Urinary bladder (tissue), 4 donors: Measurements from ENCODE around the gene NBPF3. TPM values are rescaled to one million over a fixed set of nuclear protein-coding genes. Genes with fewer than 3 reads are reported as not detected.
A peak's percentile ranks its signal among the peaks of the same experiment; 100 is the strongest.
"Not testable (repeated sequence)": the region's sequence is repeated elsewhere in the genome, so short reads cannot be mapped to it uniquely, and the experiment has no call there.

Experiments used
- DNase-seq: peaks from one replicate; pipeline ENCODE4 v3.0.0-alpha.2; 2015; ENCODE audit errors: extremely low spot score
- H3K27ac ChIP-seq: one replicate; pipeline ENCODE4 v1.5.1; 2013; ENCODE audit warnings: low read depth, mild to moderate bottlenecking, moderate library complexity
- H3K36me3 ChIP-seq: one replicate; pipeline ENCODE4 v1.6.1; 2013; ENCODE audit warnings: mild to moderate bottlenecking, moderate library complexity; ENCODE audit not compliant: insufficient read depth
- H3K4me1 ChIP-seq: one replicate; pipeline ENCODE4 v1.6.1; 2013; ENCODE audit warnings: mild to moderate bottlenecking, moderate library complexity; ENCODE audit not compliant: insufficient read depth
- H3K4me3 ChIP-seq: one replicate; pipeline ENCODE4 v1.5.1; 2013; ENCODE audit warnings: low read depth, low read length
- WGBS: extraction: QIAGEN DNeasy Blood & Tissue Kit; methylation state at CpG from one replicate; pipeline ENCODE4 v1.1.7; 2013; 5-methylcytosine and 5-hydroxymethylcytosine counted together
- polyA plus RNA-seq: library from polyadenylated mRNA; stranded (reverse); fragments of 200-250 nt; gene quantifications from one replicate; pipeline ENCODE4 v1.2.3, GENCODE V29; 2013
- total RNA-seq: library from RNA; depleted of rRNA; stranded (reverse); fragments of >200 nt; gene quantifications from one replicate; pipeline ENCODE4 v1.2.3, GENCODE V29; 2014
- donor health status: healthy with polysubstance abuse.
- donor health status: healthy.

The NBPF3 gene, protein sequence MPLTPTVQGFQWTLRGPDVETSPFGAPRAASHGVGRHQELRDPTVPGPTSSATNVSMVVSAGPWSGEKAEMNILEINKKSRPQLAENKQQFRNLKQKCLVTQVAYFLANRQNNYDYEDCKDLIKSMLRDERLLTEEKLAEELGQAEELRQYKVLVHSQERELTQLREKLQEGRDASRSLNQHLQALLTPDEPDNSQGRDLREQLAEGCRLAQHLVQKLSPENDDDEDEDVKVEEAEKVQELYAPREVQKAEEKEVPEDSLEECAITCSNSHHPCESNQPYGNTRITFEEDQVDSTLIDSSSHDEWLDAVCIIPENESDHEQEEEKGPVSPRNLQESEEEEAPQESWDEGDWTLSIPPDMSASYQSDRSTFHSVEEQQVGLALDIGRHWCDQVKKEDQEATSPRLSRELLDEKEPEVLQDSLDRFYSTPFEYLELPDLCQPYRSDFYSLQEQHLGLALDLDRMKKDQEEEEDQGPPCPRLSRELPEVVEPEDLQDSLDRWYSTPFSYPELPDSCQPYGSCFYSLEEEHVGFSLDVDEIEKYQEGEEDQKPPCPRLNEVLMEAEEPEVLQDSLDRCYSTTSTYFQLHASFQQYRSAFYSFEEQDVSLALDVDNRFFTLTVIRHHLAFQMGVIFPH
- total RNA-seq (25.2 TPM), polyA plus RNA-seq (4.4 TPM)

DNA sequence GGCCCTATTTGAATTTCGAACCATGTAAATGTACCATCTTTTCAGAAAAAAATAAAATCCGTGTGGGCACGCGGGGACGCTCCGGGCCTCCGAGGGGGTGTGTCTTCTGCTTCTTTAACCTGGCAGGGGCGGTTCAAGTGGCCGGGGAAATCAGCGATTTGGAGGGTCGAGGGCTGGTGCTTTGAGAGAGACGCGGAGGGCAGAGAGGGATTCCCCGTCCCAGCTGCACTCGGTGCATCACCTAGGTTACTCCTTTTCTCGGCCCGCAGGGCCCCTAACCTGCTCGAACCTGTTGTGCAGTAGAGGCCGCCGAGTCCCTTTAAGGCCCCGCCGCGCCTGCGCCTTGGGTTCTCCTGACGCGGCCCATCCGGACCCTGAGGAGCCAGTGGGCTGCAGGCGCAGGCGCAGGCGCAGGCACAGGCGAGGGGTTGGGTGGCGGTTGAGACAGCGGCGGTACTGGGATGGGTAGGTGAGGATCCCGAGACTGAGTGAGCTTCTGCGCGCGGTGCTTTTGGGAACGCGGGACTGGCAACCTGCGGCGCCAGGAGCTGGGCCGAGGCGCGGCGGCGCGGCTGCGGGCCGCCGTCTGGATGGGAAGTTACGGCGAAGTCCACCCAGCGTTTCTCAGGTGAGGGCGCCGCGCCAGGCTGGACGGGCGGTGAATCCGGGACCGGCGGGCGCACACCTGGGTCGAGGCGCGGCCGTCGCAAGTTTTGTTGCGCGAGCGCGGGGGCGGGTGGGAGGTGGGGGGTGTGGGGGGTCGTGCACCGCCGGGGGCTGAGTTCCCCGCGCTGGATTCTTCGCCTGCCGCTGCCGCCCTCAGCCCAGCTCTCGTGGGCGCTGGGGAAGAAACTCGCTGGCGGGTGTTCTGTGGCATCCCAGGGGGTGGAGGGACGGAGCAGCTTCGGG, at the start of gene NBPF3:
Gene NBPF3, plus strand, starts transcription at position 417 of the 909 bp plus-strand sequence. CDS start 4,950 bp downstream, outside the sequence.
- H3K36me3 ChIP-seq, result no peaks in the 10 kb centered on the region
- peak; percentile 73 for DNase-seq
- WGBS, result under 1% methylated on average over 87 of the region's 87 CpGs
- peak within 1 kb of the TSS; percentile 56 for H3K27ac ChIP-seq
- H3K4me3 ChIP-seq, result peak within 1 kb of the TSS; percentile 86
- H3K4me1 ChIP-seq, result no peaks in the 10 kb centered on the region

DNA sequence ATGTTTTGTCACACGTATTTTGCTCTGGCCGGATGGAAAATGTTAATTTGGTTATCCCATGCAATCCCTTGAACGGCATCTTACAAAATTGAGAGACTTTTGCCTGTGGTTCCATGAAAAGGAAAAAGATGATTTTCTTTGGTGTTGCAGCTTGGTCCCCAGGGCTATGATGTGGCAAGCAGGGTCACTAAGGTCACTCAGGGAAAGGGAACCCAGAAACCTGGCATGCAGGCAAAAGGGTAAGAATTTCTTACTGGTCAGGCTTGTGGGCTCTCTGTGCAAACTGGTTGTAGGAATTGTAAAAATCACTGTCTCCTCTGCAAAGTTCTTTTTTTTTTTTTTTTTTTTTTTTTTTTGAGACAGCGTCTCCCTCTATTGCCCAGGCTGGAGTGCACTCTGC, 48.4 kb upstream of the NBPF3 start:
- 90% methylated on average over 4 of the region's 4 CpGs for WGBS
- H3K4me1 ChIP-seq, result no peaks in the 10 kb centered on the region

DNA sequence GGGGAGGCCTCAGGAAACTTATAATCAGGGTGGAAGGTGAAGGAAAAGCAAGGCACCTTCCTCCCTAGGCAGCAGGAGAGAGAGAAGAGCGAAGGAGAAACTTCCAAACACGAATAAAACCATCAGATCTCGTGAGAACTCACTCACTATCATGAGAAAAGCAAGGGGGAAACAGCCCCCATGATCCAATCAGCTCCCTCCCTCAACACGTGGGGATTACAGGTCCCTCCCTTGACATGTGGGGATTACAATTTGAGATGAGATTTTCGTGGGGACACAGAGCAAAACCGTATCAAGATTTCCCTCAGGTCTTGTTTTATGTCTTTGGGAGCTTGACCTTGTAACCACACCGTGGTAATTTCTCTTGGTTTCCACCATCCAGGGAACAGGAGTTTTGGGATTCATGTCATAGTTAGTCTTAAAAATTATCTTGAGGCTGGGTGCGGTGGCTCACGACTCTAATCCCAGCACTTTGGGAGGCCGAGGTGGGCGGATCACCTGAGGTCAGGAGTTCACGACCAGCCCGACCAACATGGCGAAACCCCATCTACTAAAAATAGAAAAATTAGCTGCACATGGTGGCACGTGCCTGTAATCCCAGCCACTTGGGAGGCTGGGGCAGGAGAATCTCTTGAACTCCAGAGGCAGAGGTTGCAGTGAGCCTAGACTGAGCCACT, 47.2 kb upstream of the NBPF3 start:
- H3K36me3 ChIP-seq, result no peaks in the 10 kb centered on the region
- no peak for DNase-seq
- WGBS, result 77% methylated on average over 15 of the region's 15 CpGs

More for the DNA sequence above, 48.4 kb upstream of the NBPF3 start:
- H3K4me3 ChIP-seq, result no peak overlapping the region
- H3K36me3 ChIP-seq, result no peaks in the 10 kb centered on the region
- no peak overlapping the region for H3K27ac ChIP-seq
- no peak for DNase-seq

GRCh38 chr1:21396516-21396915, 43.4 kb upstream of the NBPF3 start:
- 56% methylated on average over 4 of the region's 4 CpGs for WGBS
- H3K36me3 ChIP-seq, result no peaks in the 10 kb centered on the region
- H3K4me3 ChIP-seq, result no peak overlapping the region
- H3K4me1 ChIP-seq, result no peaks in the 10 kb centered on the region
- H3K27ac ChIP-seq, result no peak overlapping the region
- no peak for DNase-seq

More for the DNA sequence above, 47.2 kb upstream of the NBPF3 start:
- Histone ChIP-seq H3K4me3 (no peak overlapping the region), H3K4me1 (no peaks in the 10 kb centered on the region), H3K27ac (no peak overlapping the region)

GRCh38 chr1:21397813-21398188, 42.1 kb upstream of the NBPF3 start:
- no peak overlapping the region for H3K4me3 ChIP-seq
- DNase-seq, result no peak
- H3K36me3 ChIP-seq, result no peaks in the 10 kb centered on the region
- H3K4me1 ChIP-seq, result no peaks in the 10 kb centered on the region
- WGBS, result 36% methylated on average over 15 of the region's 15 CpGs
- no peak overlapping the region for H3K27ac ChIP-seq

- 91% methylated on average over 9 of the region's 9 CpGs for WGBS
- H3K4me3 ChIP-seq, H3K4me1 ChIP-seq, DNase-seq, H3K36me3 ChIP-seq, H3K27ac ChIP-seq: not testable (repeated sequence)
These were observed 38.1 kb upstream of the NBPF3 start for GRCh38 chr1:21401726-21402346.

DNA sequence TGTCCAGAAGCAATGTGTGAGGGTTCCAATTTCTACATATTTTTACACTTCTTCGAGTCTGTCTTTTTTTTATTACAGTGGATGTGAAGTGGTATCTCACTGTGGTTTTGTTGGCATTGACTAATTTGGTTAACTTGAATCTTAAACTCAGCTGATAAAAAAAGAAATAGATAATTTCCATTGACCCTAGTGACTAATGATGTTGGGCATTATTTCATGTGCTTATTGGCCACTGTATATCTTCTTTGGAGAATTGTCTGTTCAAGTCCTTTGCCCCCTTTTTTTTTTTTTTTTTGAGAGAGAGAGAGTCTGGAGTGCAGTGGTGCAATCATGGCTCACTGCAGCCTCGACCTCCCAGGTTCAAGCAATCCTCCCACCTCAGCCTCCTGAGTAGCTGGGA, 33.3 kb upstream of the NBPF3 start:
- Histone ChIP-seq H3K36me3 (no peaks in the 10 kb centered on the region), H3K4me1 (no peaks in the 10 kb centered on the region), H3K27ac (no peak overlapping the region), H3K4me3 (no peak overlapping the region)
- no peak for DNase-seq
- 60% methylated on average over 2 of the region's 2 CpGs for WGBS

GRCh38 chr1:21409897-21410296, 30.0 kb upstream of the NBPF3 start:
- H3K36me3 ChIP-seq, H3K4me3 ChIP-seq, DNase-seq, H3K27ac ChIP-seq, H3K4me1 ChIP-seq: not testable (repeated sequence)
- 60% methylated on average over 3 of the region's 3 CpGs for WGBS

DNA sequence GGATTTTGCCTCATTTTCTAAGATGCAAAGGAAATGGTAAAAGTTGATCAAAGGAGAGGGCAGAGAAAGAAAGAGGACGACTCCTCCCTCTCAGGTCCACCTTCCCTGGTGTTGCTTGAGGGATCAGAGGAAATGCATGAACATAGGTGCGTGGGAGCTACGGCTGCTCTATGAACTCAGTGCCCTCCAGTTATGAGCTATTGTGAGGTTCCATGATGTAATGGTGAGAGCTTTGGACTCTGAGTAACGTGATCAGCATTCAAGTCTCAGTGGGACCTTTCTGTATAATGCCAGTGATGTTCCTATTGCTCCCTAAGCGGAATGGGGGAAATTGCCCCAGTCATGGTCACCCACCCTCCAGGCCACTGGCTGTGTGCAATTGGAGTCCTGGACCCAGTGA, 25.9 kb upstream of the NBPF3 start:
- WGBS, result 89% methylated on average over 5 of the region's 5 CpGs
- no peak for DNase-seq
- no peaks in the 10 kb centered on the region for H3K4me1 ChIP-seq
- H3K27ac ChIP-seq, result no peak overlapping the region
- H3K4me3 ChIP-seq, result no peak overlapping the region
- no peaks in the 10 kb centered on the region for H3K36me3 ChIP-seq

DNA sequence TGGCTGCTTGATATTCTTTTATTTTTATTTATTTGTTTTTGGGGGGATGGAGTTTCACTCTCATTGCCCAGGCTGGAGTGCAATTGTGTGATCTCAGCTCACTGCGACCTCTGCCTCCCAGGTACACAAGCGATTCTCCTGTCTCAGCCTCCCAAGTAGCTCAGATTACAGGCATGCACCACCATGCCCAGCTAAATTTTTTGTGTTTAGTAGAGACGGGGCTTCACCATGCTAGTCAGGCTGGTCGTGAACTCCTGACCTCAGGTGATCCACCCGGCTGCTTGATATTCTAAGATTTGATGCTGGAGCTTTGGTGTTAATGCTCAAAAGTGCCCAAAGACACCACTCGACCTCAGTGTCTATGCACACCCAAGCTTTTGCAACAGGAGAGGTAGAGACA, 19.6 kb upstream of the NBPF3 start:
- H3K36me3 ChIP-seq, H3K4me1 ChIP-seq, H3K27ac ChIP-seq, H3K4me3 ChIP-seq, DNase-seq: not testable (repeated sequence)
- 81% methylated on average over 6 of the region's 6 CpGs for WGBS

GRCh38 chr1:21421307-21421706, 18.6 kb upstream of the NBPF3 start:
- H3K36me3 ChIP-seq, H3K4me3 ChIP-seq, H3K4me1 ChIP-seq, H3K27ac ChIP-seq, DNase-seq: not testable (repeated sequence)
- 54% methylated on average over 8 of the region's 8 CpGs for whole genome bisulfite sequencing

DNA sequence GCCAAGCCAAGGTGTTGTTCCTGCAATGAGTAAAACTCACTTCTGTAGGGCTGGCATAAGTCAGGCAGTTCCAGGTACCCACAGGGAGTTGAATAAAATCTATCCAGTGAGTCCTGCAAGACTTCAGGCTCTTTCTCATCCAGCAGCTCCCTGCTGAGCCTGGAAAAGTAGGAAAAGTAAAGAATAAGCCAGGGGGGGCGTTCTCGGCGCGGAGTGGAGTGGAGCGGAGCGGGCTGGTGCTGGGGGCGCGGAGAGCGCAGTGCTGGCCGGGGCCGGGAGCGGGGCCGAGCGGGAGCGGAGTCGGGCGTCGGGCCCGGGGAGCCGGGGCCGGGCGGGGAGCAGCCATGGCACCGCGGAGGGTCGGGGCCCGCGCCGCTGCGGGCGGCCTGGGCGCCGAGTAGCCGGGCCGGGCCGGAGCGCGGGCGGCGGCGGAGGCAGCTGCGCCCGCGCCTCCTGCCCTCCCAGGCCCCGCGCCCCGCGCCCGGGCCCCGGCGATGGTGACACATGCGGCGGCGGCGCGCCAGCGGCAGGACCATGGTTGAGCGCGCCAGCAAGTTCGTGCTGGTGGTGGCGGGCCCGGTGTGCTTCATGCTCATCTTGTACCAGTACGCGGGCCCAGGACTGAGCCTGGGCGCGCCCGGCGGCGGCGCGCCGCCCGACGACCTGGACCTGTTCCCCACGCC, 12.0 kb upstream of the NBPF3 start:
- not testable (repeated sequence) for H3K4me1 ChIP-seq, H3K4me3 ChIP-seq, H3K27ac ChIP-seq, DNase-seq, H3K36me3 ChIP-seq
- 2% methylated on average over 50 of the region's 74 CpGs for WGBS
